Tibial nerve (tissue), 4 donors: ENCODE data around the gene SLC39A11. TPM values are rescaled to one million over a fixed set of nuclear protein-coding genes. Genes with fewer than 3 reads are reported as not detected.

Source experiments
- DNase-seq, 2 donors: peaks; one replicate each; pipeline ENCODE4 v3.0.0-alpha.2; 2019; ENCODE audit warnings: low spot score in 2 of 2
- H3K27ac ChIP-seq, 4 donors: fragments of 200-600 bp; sonication (generic) in 3 of 4; one replicate each; pipeline ENCODE4 v1.5.1; 2017 to 2019; ENCODE audit warnings: mild to moderate bottlenecking in 1 of 4
- H3K27me3 ChIP-seq, 2 donors: fragments of 200-600 bp; sonication (generic) in 1 of 2; one replicate each; pipeline versions ENCODE4 v1.5.1 to v1.6.0; 2017 to 2019
- H3K36me3 ChIP-seq, 3 donors: fragments of 200-600 bp; sonication (generic); one replicate each; pipeline ENCODE4 v1.5.1; 2018 to 2019
- H3K4me1 ChIP-seq, 4 donors: fragments of 200-600 bp; sonication (generic) in 3 of 4; one replicate each; pipeline ENCODE4 v1.5.1; 2017 to 2019
- H3K4me3 ChIP-seq, 4 donors: fragments of 200-600 bp; sonication (generic) in 3 of 4; one replicate each; pipeline ENCODE4 v1.5.1; 2017 to 2019; ENCODE audit warnings: mild to moderate bottlenecking in 1 of 4, moderate library complexity in 1 of 4
- H3K9me3 ChIP-seq, 4 donors: fragments of 200-600 bp; sonication (generic) in 3 of 4; one replicate each; pipeline ENCODE4 v1.5.1; 2017 to 2019
- CTCF ChIP-seq, 5 experiments: fragments of 200-600 bp in 3 of 5; fragments of 450-650 bp in 2 of 5; sonication (generic) in 3 of 5; IDR thresholded peaks; one replicate each; pipeline ENCODE4 v1.5.1; 2016 to 2019; ENCODE audit warnings: antibody characterized with exemption in 5 of 5, mild to moderate bottlenecking in 3 of 5, moderate library complexity in 2 of 5
- EP300 ChIP-seq, 2 donors: sonication (generic); formaldehyde crosslinking; IDR thresholded peaks; one replicate each; pipeline ENCODE4 v1.6.1; 2017; ENCODE audit warnings: antibody characterized with exemption in 2 of 2, mild to moderate bottlenecking in 1 of 2
- POLR2A ChIP-seq, 2 donors: fragments of 450-650 bp; IDR thresholded peaks; one replicate each; pipeline ENCODE4 v1.6.1; 2017; ENCODE audit warnings: antibody characterized with exemption in 2 of 2, mild to moderate bottlenecking in 2 of 2, moderate library complexity in 2 of 2
- WGBS, 2 donors: methylation state at CpG; one replicate each; pipeline ENCODE4 v1.1.5; 2018; 5-methylcytosine and 5-hydroxymethylcytosine counted together
- total RNA-seq, 4 donors: library from RNA; depleted of rRNA; stranded (reverse); fragments of >200 nt; gene quantifications; one replicate each; pipeline ENCODE4 v1.1.0, GENCODE V29; 2016

The SLC39A11 gene
- total RNA-seq, 4 donors from 2014 or later: 19.9 to 48.4 (median 37.5) TPM

DNA sequence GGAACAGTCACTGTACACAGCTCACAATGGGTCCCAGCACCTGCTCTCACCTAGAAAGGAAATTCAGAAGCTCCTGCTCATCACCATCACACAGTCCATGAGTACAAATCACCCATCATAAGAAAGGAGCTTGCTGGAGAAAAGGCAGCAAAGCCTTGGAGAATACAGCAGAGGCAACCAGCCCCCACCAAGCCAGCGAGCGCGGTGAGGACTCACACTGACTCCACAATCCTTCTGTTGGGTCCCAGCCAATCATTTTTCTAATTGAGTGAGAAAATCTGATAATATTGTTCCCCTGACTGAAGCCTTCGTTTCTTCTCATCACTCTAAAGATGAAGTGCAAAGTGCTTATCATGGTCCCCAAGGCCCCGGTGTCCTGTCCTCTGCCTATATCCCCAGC, 298.3 kb downstream of the SLC39A11 start:
- no peak for DNase-seq
- no peak for TF ChIP-seq POLR2A (IDR thresholded peaks at IDR 0.05)
- TF ChIP-seq EP300 (IDR thresholded peaks at IDR 0.05): no peak
- TF ChIP-seq CTCF (IDR thresholded peaks at IDR 0.05): no peak
- Histone ChIP-seq H3K36me3 (peaks cover 0 to 80% (median 0%) of the 10 kb centered on the region in 3 donors), H3K4me1 (no peaks in the 10 kb centered on the region), H3K27me3 (no peaks in the 10 kb centered on the region), H3K27ac (no peak overlapping the region), H3K9me3 (peaks cover 0 to 64% (median 8%) of the 10 kb centered on the region in 4 donors), H3K4me3 (no peak overlapping the region)
- 80% methylated on average over 5 of the region's 5 CpGs for WGBS, 2 donors

DNA sequence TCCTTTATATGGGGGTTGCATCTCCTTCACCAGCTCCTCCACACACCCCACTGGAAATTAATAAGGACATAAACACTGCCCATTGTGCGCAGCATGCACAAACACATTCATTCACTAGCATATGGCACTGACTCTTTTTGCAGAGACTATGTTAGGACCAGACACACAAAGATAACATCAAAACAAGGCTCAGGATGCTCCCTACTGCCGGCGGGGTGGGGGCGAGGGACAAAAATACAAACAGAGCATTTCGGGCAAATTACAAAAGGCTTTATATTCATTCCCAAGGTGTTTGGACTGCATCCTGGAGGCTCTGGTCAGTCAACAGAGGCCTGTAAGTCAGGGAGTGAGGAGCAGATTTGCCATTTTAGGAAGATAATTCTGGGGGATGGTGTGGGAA, 299.7 kb downstream of the SLC39A11 start:
- H3K36me3 ChIP-seq: peaks cover 0 to 66% (median 0%) of the 10 kb centered on the region in 3 donors
- H3K4me1 ChIP-seq: no peaks in the 10 kb centered on the region
- 66 to 75% methylated on average over 5 of the region's 5 CpGs for WGBS, 2 donors
- H3K27me3 ChIP-seq: no peaks in the 10 kb centered on the region
- TF ChIP-seq POLR2A (IDR thresholded peaks at IDR 0.05) (no peak), CTCF (IDR thresholded peaks at IDR 0.05) (no peak), EP300 (IDR thresholded peaks at IDR 0.05) (no peak)
- no peak overlapping the region for H3K27ac ChIP-seq
- no peak overlapping the region for H3K4me3 ChIP-seq
- no peak for DNase-seq
- peaks cover 0 to 55% (median 8%) of the 10 kb centered on the region in 4 donors for H3K9me3 ChIP-seq

DNA sequence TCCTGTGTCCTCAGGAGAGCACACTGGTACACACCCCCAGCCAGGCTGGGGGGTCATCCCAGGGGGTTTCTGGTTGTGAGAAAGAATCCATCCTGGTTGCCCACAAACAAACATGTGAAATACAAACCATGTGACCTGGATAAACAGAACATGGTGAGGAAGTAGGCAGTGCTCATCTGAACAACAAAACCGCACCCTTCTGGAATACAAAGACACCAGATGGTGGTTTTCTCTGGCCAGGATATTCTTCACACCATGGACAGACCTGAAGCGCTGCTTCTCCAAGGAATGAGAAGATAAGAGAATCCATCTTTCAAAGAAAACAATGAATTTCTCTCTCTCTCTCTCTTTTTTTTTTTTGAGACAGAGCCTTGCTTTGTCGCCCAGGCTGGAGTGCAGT, 302.3 kb downstream of the SLC39A11 start:
- no peak for DNase-seq
- peaks cover 0 to 39% (median 5%) of the 10 kb centered on the region in 4 donors for H3K9me3 ChIP-seq
- no peak for TF ChIP-seq CTCF (IDR thresholded peaks at IDR 0.05)
- WGBS, 2 donors: 97% methylated on average over 3 of the region's 3 CpGs
- no peak overlapping the region for H3K27ac ChIP-seq
- no peaks in the 10 kb centered on the region for H3K4me1 ChIP-seq
- peaks cover 0 to 41% (median 0%) of the 10 kb centered on the region in 3 donors for H3K36me3 ChIP-seq
- no peaks in the 10 kb centered on the region for H3K27me3 ChIP-seq
- no peak overlapping the region for H3K4me3 ChIP-seq

DNA sequence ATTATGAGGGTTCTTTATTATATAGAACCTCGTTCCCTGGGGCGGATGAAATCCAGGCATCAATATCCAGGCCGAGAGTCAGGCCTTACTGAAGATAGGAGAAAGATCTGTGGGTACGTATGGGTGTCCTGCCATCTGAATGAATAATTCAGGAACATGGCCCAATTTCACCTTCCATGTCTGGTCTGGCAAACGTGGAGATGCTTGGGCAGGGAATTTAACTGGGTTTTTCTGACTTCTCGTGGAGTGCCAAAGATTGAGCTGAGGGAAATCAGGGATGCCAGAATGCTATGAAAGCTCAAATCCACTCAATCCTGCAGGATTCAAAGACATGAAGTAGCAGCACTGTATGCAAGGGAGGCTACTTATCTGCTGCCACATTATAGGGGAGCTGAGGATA, 302.8 kb downstream of the SLC39A11 start:
- TF ChIP-seq EP300 (IDR thresholded peaks at IDR 0.05) (no peak), CTCF (IDR thresholded peaks at IDR 0.05) (no peak), POLR2A (IDR thresholded peaks at IDR 0.05) (no peak)
- no peak for DNase-seq
- Histone ChIP-seq H3K27ac (no peak overlapping the region), H3K4me3 (no peak overlapping the region), H3K36me3 (peaks cover 0 to 36% (median 0%) of the 10 kb centered on the region in 3 donors), H3K4me1 (no peaks in the 10 kb centered on the region), H3K9me3 (peaks cover 0 to 35% (median 3%) of the 10 kb centered on the region in 4 donors), H3K27me3 (no peaks in the 10 kb centered on the region)
- 91 to 94% methylated on average over 6 of the region's 6 CpGs for WGBS, 2 donors

DNA sequence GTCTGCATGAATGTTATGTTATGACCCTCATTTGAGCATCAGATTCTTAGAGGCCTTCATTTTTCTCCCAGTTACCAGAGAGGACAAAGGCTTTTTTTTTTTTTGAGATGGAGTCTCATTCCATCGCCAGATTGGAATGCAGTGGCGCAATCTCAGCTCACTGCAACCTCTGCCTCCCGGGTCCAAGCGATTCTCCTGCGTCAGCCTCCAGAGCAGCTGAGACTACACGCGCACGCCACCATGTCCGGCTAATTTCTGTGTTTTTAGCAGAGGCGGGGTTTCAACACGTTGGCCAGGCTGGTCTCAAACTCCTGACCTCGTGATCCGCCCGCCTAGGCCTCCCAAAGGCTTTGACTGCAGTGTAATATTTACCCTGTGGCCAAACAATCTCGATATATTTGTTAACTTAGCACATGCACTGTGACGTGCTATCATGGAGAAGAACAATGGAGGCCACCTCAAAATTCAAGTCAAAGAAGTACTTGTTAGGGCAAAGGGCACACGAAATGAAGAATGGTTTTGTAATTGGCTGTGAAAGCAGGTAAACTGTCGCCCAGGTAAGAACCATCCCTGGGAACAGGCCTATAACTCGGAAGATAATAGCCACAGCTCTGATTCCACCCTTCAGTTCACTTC, 303.4 kb downstream of the SLC39A11 start:
- 72 to 83% methylated on average over 19 of the region's 19 CpGs for WGBS, 2 donors
- no peak overlapping the region for H3K4me3 ChIP-seq
- TF ChIP-seq POLR2A (IDR thresholded peaks at IDR 0.05) (no peak), CTCF (IDR thresholded peaks at IDR 0.05) (no peak), EP300 (IDR thresholded peaks at IDR 0.05) (no peak)
- DNase-seq: no peak
- peaks cover 0 to 28% (median 0%) of the 10 kb centered on the region in 4 donors for H3K9me3 ChIP-seq
- H3K27ac ChIP-seq: no peak overlapping the region
- H3K4me1 ChIP-seq: no peaks in the 10 kb centered on the region
- H3K36me3 ChIP-seq: peaks cover 0 to 34% (median 0%) of the 10 kb centered on the region in 3 donors
- no peaks in the 10 kb centered on the region for H3K27me3 ChIP-seq
